HepG2 (cell line): Measurements from ENCODE around the gene IDH3G. TPM values are rescaled to one million over a fixed set of nuclear protein-coding genes. Genes with fewer than 3 reads are reported as not detected.

Experiments
- FUBP1 ChIP-seq: sonication (generic); formaldehyde crosslinking; IDR thresholded peaks from 2 replicates; pipeline ENCODE4 v1.5.1; 2020; ENCODE audit warnings: missing genetic modification reagents, mild to moderate bottlenecking, borderline replicate concordance
- NFIB ChIP-seq: sonication (generic); formaldehyde crosslinking; IDR thresholded peaks from 2 replicates; pipeline ENCODE4 v1.9.0; 2021; ENCODE audit warnings: missing genetic modification reagents, mild to moderate bottlenecking, borderline replicate concordance
- PRMT3 ChIP-seq: sonication (generic); formaldehyde crosslinking; IDR thresholded peaks from 2 replicates; pipeline ENCODE4 v1.8.1; 2022; ENCODE audit warnings: low read depth, mild to moderate bottlenecking, moderate library complexity, missing genetic modification reagents, borderline replicate concordance
- TBX2 ChIP-seq: sonication (generic); formaldehyde crosslinking; IDR thresholded peaks from 2 replicates; pipeline ENCODE4 v1.5.0; 2020; ENCODE audit warnings: missing genetic modification reagents, mild to moderate bottlenecking, borderline replicate concordance
- TCF7L2 ChIP-seq: IDR thresholded peaks from 2 replicates; pipeline ENCODE4 v1.6.1; 2011; ENCODE audit warnings: mild to moderate bottlenecking, low read depth, low read length, moderate library complexity
- TRIM24 ChIP-seq: sonication (generic); formaldehyde crosslinking; IDR thresholded peaks from 2 replicates; pipeline ENCODE4 v1.8.0; 2022; ENCODE audit warnings: mild to moderate bottlenecking, missing genetic modification reagents
- ZBTB7B ChIP-seq: sonication (generic); formaldehyde crosslinking; IDR thresholded peaks from 2 replicates; pipeline ENCODE4 v1.4.0; 2020; ENCODE audit warnings: missing genetic modification reagents
- ZNF234 ChIP-seq: sonication (generic); formaldehyde crosslinking; conservative IDR thresholded peaks from 2 replicates; pipeline ENCODE4 v1.5.1; 2020; ENCODE audit warnings: mild to moderate bottlenecking, missing genetic modification reagents
- ZNF546 ChIP-seq: sonication (generic); formaldehyde crosslinking; conservative IDR thresholded peaks from 2 replicates; pipeline ENCODE4 v1.8.1; 2023; ENCODE audit warnings: mild to moderate bottlenecking, missing genetic modification reagents
- ZNF567 ChIP-seq: sonication (generic); formaldehyde crosslinking; IDR thresholded peaks from 2 replicates; pipeline ENCODE4 v1.8.1; 2023; ENCODE audit warnings: mild to moderate bottlenecking, missing genetic modification reagents, borderline replicate concordance
- polyA plus RNA-seq, 8 experiments: library from polyadenylated mRNA; depleted of rRNA in 3 of 8; stranded (reverse) in 7 of 8; unstranded in 1 of 8; fragments of >200 nt; fragmentation: Illumina TruSeq in 4 of 8; extraction: Trizol in 4 of 8; gene quantifications; 2 replicates each; pipeline versions ENCODE4 v1.2.1 to v1.2.3, GENCODE V29; 2011 to 2016; ENCODE audit warnings: low read depth in 4 of 8, missing spikeins in 1 of 8, mixed read lengths in 1 of 8; ENCODE audit not compliant: insufficient read depth in 1 of 8
- total RNA-seq, 5 experiments: library from RNA; depleted of rRNA; stranded (reverse); fragments of >200 nt; fragmentation: Illumina TruSeq; extraction: Trizol; gene quantifications; 2 replicates each; pipeline ENCODE4 v1.2.3, GENCODE V29; 2016; ENCODE audit warnings: low read depth in 1 of 5
- TF ChIP-seq, protein P1 (sequence below): sonication (generic); formaldehyde crosslinking; IDR thresholded peaks from 2 replicates; pipeline ENCODE4 v1.9.0; 2021; ENCODE audit warnings: missing genetic modification reagents, borderline replicate concordance
- TF ChIP-seq, protein P2 (sequence below): sonication (generic); formaldehyde crosslinking; conservative IDR thresholded peaks from 2 replicates; pipeline ENCODE4 v1.8.1; 2023; ENCODE audit warnings: missing genetic modification reagents
- TF ChIP-seq, protein P3 (sequence below): sonication (generic); formaldehyde crosslinking; IDR thresholded peaks from 2 replicates; pipeline ENCODE4 v1.4.0; 2020; ENCODE audit warnings: missing genetic modification reagents
- TF ChIP-seq, protein P4 (sequence below): IDR thresholded peaks from 2 replicates; pipeline ENCODE4 v1.6.1; 2016; ENCODE audit warnings: mild to moderate bottlenecking
- TF ChIP-seq, protein P5 (sequence below): sonication (generic); formaldehyde crosslinking; IDR thresholded peaks from 2 replicates; pipeline ENCODE4 v1.8.0; 2022; ENCODE audit warnings: missing genetic modification reagents, mild to moderate bottlenecking, moderate library complexity, borderline replicate concordance

IDH3G gene
- total and polyA plus RNA-seq, 2 of the 13 experiments (the other 11 are each of a cell fraction or from before 2014, with no cell fraction given), result 18.7 to 35.5 TPM

- TF ChIP-seq, protein P1, sequence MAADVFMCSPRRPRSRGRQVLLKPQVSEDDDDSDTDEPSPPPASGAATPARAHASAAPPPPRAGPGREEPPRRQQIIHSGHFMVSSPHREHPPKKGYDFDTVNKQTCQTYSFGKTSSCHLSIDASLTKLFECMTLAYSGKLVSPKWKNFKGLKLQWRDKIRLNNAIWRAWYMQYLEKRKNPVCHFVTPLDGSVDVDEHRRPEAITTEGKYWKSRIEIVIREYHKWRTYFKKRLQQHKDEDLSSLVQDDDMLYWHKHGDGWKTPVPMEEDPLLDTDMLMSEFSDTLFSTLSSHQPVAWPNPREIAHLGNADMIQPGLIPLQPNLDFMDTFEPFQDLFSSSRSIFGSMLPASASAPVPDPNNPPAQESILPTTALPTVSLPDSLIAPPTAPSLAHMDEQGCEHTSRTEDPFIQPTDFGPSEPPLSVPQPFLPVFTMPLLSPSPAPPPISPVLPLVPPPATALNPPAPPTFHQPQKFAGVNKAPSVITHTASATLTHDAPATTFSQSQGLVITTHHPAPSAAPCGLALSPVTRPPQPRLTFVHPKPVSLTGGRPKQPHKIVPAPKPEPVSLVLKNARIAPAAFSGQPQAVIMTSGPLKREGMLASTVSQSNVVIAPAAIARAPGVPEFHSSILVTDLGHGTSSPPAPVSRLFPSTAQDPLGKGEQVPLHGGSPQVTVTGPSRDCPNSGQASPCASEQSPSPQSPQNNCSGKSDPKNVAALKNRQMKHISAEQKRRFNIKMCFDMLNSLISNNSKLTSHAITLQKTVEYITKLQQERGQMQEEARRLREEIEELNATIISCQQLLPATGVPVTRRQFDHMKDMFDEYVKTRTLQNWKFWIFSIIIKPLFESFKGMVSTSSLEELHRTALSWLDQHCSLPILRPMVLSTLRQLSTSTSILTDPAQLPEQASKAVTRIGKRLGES (CRISPR knock-in tag), result no peak
- TF ChIP-seq ZBTB7B (CRISPR knock-in tag), result 0 out of 2 replicates have a peak, but pooled peaks have one; percentile 20
- no peak for TF ChIP-seq TRIM24 (CRISPR knock-in tag)
- TF ChIP-seq, protein P2, sequence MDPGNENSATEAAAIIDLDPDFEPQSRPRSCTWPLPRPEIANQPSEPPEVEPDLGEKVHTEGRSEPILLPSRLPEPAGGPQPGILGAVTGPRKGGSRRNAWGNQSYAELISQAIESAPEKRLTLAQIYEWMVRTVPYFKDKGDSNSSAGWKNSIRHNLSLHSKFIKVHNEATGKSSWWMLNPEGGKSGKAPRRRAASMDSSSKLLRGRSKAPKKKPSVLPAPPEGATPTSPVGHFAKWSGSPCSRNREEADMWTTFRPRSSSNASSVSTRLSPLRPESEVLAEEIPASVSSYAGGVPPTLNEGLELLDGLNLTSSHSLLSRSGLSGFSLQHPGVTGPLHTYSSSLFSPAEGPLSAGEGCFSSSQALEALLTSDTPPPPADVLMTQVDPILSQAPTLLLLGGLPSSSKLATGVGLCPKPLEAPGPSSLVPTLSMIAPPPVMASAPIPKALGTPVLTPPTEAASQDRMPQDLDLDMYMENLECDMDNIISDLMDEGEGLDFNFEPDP (CRISPR knock-in tag), result no peak
- no peak for TF ChIP-seq TCF7L2
- no peak for TF ChIP-seq FUBP1 (CRISPR knock-in tag)
- TF ChIP-seq PRMT3 (CRISPR knock-in tag), result no peak
- no peak for TF ChIP-seq ZNF567
- TF ChIP-seq TBX2, result no peak
- TF ChIP-seq, protein P3, sequence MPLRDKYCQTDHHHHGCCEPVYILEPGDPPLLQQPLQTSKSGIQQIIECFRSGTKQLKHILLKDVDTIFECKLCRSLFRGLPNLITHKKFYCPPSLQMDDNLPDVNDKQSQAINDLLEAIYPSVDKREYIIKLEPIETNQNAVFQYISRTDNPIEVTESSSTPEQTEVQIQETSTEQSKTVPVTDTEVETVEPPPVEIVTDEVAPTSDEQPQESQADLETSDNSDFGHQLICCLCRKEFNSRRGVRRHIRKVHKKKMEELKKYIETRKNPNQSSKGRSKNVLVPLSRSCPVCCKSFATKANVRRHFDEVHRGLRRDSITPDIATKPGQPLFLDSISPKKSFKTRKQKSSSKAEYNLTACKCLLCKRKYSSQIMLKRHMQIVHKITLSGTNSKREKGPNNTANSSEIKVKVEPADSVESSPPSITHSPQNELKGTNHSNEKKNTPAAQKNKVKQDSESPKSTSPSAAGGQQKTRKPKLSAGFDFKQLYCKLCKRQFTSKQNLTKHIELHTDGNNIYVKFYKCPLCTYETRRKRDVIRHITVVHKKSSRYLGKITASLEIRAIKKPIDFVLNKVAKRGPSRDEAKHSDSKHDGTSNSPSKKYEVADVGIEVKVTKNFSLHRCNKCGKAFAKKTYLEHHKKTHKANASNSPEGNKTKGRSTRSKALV (CRISPR knock-in tag), result no peak
- TF ChIP-seq ZNF546 (CRISPR knock-in tag), result no peak
- TF ChIP-seq NFIB (CRISPR knock-in tag), result no peak
- TF ChIP-seq, protein P4, sequence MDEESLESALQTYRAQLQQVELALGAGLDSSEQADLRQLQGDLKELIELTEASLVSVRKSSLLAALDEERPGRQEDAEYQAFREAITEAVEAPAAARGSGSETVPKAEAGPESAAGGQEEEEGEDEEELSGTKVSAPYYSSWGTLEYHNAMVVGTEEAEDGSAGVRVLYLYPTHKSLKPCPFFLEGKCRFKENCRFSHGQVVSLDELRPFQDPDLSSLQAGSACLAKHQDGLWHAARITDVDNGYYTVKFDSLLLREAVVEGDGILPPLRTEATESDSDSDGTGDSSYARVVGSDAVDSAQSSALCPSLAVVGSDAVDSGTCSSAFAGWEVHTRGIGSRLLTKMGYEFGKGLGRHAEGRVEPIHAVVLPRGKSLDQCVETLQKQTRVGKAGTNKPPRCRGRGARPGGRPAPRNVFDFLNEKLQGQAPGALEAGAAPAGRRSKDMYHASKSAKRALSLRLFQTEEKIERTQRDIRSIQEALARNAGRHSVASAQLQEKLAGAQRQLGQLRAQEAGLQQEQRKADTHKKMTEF (CRISPR knock-in tag), result no peak
- TF ChIP-seq, protein P5, sequence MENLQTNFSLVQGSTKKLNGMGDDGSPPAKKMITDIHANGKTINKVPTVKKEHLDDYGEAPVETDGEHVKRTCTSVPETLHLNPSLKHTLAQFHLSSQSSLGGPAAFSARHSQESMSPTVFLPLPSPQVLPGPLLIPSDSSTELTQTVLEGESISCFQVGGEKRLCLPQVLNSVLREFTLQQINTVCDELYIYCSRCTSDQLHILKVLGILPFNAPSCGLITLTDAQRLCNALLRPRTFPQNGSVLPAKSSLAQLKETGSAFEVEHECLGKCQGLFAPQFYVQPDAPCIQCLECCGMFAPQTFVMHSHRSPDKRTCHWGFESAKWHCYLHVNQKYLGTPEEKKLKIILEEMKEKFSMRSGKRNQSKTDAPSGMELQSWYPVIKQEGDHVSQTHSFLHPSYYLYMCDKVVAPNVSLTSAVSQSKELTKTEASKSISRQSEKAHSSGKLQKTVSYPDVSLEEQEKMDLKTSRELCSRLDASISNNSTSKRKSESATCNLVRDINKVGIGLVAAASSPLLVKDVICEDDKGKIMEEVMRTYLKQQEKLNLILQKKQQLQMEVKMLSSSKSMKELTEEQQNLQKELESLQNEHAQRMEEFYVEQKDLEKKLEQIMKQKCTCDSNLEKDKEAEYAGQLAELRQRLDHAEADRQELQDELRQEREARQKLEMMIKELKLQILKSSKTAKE, result no peak
- TF ChIP-seq ZNF234 (CRISPR knock-in tag), result no peak
Observed at GRCh38 chrX:153763989-153764755, 30.0 kb downstream of the IDH3G start, which contains the start of gene PLXNB3 (continued).
